ENCODE data around the gene PPP1R9B. TPM values are rescaled to one million over a fixed set of nuclear protein-coding genes. Genes with fewer than 3 reads are reported as not detected.
A peak's percentile ranks its signal among the peaks of the same experiment; 100 is the strongest.

Gene PPP1R9B
- total RNA-seq, 1 experiment from 2014 or later: 21.7 TPM

DNA sequence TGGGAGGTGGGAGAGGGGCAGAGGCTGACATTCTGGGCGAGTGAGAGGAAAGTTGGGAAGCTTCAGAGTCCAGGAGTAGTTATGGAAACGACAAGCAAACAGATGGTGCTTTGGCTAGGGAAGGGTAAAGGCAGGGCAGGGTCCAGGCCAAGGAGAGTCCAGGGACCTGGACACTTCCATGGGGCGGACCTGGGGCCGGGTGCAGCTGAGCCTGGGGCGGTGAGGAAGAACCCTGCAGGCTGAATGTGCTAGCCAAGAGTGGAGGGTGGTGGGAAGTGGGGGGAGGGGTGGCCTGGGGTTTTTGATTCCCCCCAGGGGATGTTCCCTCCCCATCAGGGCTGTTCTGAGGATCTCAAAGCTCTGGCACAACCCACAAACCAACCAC lies 2.6 kb downstream of the PPP1R9B start:
- Mint-ChIP-seq H3K27ac (no peak overlapping the region), H3K36me3 (peaks cover 8% of the 10 kb centered on the region), H3K4me1 (peaks cover 39% of the 10 kb centered on the region), H3K27me3 (ENCODE audit: low read depth) (peaks cover 19% of the 10 kb centered on the region), H3K9me3 (no peaks in the 10 kb centered on the region), H3K4me3 (peak overlapping the region; percentile 62)
- POLR2A ChIA-PET: interaction anchor here (0.9 kb wide), 1 partner anchor 9 kb away, joined by 3 read pairs; no protein-coding TSS in a partner anchor
- DNase-seq (ENCODE audit: low spot score) (no peak), ATAC-seq (no peak)
- TF ChIP-seq, protein P1, sequence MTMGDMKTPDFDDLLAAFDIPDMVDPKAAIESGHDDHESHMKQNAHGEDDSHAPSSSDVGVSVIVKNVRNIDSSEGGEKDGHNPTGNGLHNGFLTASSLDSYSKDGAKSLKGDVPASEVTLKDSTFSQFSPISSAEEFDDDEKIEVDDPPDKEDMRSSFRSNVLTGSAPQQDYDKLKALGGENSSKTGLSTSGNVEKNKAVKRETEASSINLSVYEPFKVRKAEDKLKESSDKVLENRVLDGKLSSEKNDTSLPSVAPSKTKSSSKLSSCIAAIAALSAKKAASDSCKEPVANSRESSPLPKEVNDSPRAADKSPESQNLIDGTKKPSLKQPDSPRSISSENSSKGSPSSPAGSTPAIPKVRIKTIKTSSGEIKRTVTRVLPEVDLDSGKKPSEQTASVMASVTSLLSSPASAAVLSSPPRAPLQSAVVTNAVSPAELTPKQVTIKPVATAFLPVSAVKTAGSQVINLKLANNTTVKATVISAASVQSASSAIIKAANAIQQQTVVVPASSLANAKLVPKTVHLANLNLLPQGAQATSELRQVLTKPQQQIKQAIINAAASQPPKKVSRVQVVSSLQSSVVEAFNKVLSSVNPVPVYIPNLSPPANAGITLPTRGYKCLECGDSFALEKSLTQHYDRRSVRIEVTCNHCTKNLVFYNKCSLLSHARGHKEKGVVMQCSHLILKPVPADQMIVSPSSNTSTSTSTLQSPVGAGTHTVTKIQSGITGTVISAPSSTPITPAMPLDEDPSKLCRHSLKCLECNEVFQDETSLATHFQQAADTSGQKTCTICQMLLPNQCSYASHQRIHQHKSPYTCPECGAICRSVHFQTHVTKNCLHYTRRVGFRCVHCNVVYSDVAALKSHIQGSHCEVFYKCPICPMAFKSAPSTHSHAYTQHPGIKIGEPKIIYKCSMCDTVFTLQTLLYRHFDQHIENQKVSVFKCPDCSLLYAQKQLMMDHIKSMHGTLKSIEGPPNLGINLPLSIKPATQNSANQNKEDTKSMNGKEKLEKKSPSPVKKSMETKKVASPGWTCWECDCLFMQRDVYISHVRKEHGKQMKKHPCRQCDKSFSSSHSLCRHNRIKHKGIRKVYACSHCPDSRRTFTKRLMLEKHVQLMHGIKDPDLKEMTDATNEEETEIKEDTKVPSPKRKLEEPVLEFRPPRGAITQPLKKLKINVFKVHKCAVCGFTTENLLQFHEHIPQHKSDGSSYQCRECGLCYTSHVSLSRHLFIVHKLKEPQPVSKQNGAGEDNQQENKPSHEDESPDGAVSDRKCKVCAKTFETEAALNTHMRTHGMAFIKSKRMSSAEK (CRISPR knock-in tag; IDR thresholded peaks at IDR 0.05; ENCODE audit: borderline replicate concordance): no peak
- TF ChIP-seq, protein P2, sequence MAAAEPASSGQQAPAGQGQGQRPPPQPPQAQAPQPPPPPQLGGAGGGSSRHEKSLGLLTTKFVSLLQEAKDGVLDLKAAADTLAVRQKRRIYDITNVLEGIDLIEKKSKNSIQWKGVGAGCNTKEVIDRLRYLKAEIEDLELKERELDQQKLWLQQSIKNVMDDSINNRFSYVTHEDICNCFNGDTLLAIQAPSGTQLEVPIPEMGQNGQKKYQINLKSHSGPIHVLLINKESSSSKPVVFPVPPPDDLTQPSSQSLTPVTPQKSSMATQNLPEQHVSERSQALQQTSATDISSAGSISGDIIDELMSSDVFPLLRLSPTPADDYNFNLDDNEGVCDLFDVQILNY (CRISPR knock-in tag; IDR thresholded peaks at IDR 0.05): no peak
- no peak for TF ChIP-seq CBFB (CRISPR knock-in tag; IDR thresholded peaks at IDR 0.05; ENCODE audit: low read depth)
- TF ChIP-seq SP1 (CRISPR knock-in tag; conservative IDR thresholded peaks at IDR 0.05): no peak
- no peak for TF ChIP-seq FOXP1 (CRISPR knock-in tag; IDR thresholded peaks at IDR 0.05; ENCODE audit: borderline replicate concordance)
- no peak for TF ChIP-seq FOXK1 (CRISPR knock-in tag; IDR thresholded peaks at IDR 0.05)
- TF ChIP-seq, protein P3, sequence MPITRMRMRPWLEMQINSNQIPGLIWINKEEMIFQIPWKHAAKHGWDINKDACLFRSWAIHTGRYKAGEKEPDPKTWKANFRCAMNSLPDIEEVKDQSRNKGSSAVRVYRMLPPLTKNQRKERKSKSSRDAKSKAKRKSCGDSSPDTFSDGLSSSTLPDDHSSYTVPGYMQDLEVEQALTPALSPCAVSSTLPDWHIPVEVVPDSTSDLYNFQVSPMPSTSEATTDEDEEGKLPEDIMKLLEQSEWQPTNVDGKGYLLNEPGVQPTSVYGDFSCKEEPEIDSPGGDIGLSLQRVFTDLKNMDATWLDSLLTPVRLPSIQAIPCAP (CRISPR knock-in tag; IDR thresholded peaks at IDR 0.05): no peak
- TF ChIP-seq, protein P4, sequence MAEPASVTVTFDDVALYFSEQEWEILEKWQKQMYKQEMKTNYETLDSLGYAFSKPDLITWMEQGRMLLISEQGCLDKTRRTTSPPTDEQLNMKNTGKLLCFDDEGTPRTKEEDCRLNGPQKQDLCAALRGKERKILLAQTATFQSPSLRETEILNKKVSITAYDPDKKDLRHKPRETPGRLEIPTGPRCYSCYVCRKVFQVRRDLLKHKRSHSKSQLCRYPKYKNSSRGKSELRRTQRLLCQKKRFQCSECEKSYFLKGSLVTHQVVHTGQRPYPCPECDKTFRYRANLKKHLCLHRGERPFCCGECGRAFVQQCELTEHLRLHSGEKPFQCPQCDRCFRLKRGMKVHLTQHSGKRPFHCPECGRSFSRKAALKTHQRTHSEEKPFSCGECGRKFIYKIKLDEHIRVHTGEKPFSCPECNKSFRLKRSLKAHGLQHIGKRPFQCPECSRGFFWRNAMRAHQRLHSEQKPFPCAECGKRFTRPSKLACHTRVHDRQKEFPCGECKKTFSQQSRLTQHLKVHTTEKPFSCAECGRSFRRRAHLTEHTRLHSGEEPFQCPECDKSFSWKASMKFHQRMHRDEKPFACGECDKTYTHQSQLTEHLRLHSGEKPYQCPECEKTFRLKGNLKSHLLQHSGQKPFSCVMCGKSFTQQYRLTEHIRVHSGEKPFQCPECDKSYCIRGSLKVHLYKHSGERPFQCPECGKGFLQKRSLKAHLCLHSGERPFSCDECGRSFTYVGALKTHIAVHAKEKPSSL (CRISPR knock-in tag; conservative IDR thresholded peaks at IDR 0.05): no peak
- no peak for TF ChIP-seq TCF7 (CRISPR knock-in tag; IDR thresholded peaks at IDR 0.05; ENCODE audit: low read depth)
- no peak for TF ChIP-seq ZNF416 (CRISPR knock-in tag; IDR thresholded peaks at IDR 0.05)
- TF ChIP-seq, protein P5, sequence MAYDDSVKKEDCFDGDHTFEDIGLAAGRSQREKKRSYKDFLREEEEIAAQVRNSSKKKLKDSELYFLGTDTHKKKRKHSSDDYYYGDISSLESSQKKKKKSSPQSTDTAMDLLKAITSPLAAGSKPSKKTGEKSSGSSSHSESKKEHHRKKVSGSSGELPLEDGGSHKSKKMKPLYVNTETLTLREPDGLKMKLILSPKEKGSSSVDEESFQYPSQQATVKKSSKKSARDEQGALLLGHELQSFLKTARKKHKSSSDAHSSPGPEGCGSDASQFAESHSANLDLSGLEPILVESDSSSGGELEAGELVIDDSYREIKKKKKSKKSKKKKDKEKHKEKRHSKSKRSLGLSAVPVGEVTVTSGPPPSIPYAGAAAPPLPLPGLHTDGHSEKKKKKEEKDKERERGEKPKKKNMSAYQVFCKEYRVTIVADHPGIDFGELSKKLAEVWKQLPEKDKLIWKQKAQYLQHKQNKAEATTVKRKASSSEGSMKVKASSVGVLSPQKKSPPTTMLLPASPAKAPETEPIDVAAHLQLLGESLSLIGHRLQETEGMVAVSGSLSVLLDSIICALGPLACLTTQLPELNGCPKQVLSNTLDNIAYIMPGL (CRISPR knock-in tag; IDR thresholded peaks at IDR 0.05): no peak
- TF ChIP-seq ZNF423 (CRISPR knock-in tag; IDR thresholded peaks at IDR 0.05): no peak
- CTCF ChIA-PET: interaction anchor here (0.7 to 6.2 kb wide), 9 partner anchors 8 to 276 kb away, joined by 3 to 52 read pairs (median 11); partner anchors contain the start of genes PDK2 and SAMD14

DNA sequence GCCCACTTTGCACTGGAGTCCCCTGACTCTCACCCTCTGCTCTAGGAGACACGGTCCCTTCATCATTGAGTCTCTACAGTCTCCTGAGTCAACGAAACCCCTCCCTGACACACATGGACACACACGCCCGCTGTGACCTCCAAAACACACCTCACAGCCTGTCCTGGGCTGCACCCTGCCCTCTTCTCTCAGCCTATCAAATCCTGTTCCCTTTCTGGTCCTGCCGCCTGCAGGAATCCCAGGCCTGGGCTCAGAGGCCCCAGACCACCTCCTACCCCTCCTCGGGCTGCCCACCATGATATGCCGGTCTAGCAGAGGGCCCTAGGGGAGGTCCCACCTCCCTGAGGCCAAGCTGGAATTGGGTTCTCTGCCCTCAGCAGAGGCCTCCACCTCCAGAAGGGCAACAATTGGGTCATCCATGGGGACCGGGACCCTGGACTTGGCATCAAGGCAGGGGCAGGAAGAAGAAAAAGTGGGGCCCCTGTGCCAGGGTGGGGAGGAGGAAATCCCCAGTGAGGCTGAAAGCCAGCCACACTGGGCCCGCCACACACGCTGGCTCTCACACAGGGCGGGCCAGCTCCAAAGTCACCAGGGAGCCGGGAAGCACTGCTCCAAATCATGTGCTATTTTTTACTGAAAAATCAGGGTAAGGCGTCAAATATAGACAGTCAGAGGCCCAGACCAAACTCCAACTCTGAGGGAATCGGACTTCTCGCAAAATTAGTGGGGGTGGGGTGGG lies 3.4 kb downstream of the PPP1R9B start:
- Mint-ChIP-seq H3K4me1 (peaks cover 32% of the 10 kb centered on the region), H3K36me3 (peaks cover 16% of the 10 kb centered on the region), H3K27me3 (ENCODE audit: low read depth) (peaks cover 19% of the 10 kb centered on the region), H3K27ac (no peak overlapping the region), H3K9me3 (no peaks in the 10 kb centered on the region), H3K4me3 (peak overlapping the region; percentile 62)
- no peak for TF ChIP-seq ZNF396 (CRISPR knock-in tag; IDR thresholded peaks at IDR 0.05; ENCODE audit: borderline replicate concordance)
- no peak for TF ChIP-seq ZNF317 (CRISPR knock-in tag; IDR thresholded peaks at IDR 0.05; ENCODE audit: borderline replicate concordance, low read depth)
- DNase-seq (ENCODE audit: low spot score): no peak
- no peak for ATAC-seq
- ChIA-PET POLR2A (no interaction called here), CTCF (interaction anchor here (0.7 to 6.2 kb wide), 11 partner anchors 7 to 275 kb away, joined by 3 to 52 read pairs (median 10); partner anchors contain the start of gene PDK2)

Measured in WTC11 (cell line).